RKO (cell line): Measurements from ENCODE around the gene KRTAP13-1.

Experiments used
- DNase-seq: peaks from one replicate; pipeline ENCODE4 v3.0.0-alpha.2; 2016; ENCODE audit warnings: low spot score

KRTAP13-1 gene, protein sequence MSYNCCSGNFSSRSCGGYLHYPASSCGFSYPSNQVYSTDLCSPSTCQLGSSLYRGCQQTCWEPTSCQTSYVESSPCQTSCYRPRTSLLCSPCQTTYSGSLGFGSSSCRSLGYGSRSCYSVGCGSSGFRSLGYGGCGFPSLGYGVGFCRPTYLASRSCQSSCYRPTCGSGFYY

DNA sequence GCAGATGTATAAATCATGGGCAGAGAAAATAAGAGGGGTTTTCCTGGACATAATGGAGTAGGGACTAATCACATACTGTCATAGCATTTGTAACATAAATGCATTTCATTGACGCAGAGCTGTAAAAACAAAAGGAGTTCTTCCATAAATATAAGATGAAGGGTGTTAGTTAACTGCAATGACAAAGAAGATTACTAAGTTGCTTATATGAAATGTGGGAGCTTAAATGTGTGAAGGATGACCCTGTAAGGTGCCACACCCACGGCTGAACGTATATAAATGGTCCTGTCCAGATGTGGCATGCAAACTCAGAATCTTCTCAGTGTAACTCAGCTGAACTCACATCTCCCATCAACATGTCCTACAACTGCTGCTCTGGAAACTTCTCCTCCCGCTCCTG, at the start of gene KRTAP13-1:
KRTAP13-1 (plus strand) TSS at position 301 of the 400 bp plus-strand sequence; CDS start at position 357, 56 bp downstream.
- DNase-seq, result no peak

DNA sequence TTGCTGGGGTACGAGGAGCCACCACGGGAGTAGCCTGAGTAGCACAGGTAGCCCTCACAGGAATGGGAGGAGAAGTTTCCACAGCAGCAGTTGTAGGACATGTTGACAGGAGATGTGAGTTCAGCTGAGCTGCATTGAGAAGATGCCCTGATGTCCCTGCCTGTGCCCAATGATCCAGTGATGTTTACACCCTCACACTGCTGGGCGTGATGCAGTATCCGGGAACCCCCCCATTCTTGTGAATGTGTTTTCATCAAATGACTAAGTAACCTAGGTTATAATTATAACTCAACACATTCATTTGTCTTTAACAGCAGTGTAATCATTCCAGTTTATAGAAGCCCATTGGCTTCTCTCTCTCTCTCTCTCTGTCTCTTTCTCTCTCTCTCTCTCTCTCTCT, 47.3 kb upstream of the KRTAP13-1 start, which contains the start of gene KRTAP23-1:
KRTAP23-1 (minus strand) TSS at position 101 of the 400 bp plus-strand sequence; CDS start at position 101, 0 bp downstream.
- no peak for DNase-seq

DNA sequence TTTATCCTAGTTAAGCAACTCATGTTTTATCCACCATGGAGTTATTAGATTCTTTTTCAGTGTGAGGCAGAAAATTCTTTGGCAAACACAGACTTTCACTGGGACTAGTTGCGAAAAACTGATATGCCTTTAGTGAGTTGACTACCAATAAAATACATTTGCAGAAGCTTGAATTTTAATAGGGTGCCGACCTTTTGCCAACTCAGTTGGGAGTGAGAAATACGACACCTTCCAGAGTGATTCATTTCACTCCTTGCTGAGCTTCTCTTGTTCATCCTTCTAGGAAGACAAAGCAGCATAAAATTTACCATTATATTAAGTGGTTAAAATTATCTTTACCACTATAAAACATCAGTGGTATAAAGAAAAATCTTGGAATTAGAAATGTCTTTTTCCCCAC, 46.3 kb upstream of the KRTAP13-1 start:
- DNase-seq, result peak; percentile 3

DNA sequence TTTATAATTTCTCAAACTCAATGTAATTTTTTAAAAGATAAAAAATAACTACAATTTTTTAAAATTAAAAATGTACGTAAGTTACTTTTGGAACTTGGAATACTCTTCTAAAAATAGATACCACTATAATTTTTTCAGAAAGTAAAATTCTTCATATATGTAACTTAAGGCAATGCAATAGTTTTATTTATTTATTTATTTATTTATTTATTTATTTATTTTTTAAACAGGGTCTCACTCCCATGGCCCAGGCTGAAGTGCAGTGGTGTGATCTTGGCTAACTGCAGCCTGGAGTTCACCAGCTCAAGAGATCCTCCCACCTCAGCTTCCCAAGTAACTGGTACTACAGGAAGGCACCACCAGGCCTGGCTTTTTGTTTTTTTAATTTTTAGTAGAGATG, 44.3 kb upstream of the KRTAP13-1 start:
- no peak for DNase-seq

DNA sequence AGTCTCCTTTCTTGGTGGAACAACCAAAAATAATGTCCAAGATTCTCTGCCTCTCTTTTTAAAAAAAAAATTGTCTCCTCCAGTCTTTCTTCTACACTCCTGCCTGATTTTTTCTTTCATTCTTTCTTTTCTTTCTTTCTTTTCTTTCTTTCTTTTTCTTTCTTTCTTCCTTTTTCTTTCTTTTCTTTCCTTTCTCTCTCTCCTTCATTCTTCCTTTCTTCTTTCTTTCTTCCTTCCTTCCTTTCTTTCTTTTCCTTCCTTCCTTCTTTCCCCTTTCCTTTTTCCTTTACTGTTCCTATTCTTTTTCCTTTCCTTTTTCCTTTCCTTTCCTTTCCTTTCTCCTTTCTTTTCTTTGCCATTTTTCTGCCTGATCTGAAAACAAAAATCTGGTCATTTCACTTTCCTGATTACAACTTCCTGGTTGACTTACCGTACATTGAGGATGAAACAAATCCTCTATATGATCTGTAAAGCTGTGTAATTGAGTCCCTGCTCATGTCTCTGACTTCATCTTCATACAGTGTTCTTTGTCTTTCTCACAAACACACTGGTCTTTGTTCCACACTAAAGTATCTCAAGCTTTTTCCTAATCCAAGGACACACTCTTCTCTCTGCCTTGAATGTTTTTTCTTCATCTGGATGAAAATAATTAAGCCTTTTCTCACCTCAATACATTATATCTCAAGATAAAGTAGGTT, 41.4 kb upstream of the KRTAP13-1 start:
- no peak for DNase-seq

DNA sequence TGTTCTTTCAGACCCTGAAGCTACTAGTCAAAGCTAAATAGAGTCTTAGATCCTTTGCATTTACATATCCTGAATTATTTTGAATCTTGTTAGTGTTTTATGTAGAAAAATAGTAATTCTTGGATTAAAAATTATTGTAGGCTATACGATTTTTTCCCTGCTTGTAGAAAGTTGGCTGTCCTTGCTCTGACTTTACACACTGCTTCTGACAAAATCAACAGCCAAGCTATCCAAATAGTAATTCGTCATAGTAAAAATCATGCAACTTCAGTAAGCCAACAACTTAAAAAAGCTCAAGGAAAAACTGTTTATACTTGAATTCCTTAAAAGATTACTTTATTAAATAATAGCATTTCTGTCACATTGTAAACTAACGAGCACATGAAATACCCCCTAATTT, 39.9 kb upstream of the KRTAP13-1 start:
- DNase-seq, result no peak

DNA sequence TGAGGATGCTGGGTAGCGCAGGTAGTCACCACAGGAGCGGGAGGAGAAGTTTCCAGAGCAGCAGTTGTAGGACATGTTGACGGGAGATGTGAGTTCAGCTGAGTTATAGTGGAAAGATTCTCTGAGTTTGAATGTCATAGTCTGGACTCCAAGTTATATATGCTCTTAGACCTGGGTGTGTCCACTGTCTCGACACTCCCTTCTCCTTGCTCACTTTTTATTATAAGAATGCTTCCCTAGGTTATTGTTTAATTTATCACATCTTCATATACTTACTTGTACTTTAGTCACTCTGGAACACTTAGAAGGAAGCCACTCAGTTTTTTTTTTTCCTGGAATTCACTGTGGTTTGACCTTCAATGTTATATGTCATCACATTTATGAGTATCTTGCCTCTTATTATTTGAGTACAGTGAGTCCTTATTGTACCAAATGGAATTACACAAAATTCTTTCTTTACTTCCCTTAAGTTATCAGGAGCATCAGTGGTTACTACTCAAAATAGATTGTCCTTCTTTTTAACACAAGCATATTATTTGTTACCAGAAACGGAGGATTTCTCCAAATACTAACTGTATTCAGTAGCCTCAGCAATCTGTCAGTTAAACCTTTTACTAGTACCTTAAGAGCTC, 23.6 kb upstream of the KRTAP13-1 start, which contains the start of gene KRTAP13-2:
KRTAP13-2 (minus strand) TSS at position 133 of the 632 bp plus-strand sequence; CDS start at position 75, 58 bp downstream.
- DNase-seq, result no peak

DNA sequence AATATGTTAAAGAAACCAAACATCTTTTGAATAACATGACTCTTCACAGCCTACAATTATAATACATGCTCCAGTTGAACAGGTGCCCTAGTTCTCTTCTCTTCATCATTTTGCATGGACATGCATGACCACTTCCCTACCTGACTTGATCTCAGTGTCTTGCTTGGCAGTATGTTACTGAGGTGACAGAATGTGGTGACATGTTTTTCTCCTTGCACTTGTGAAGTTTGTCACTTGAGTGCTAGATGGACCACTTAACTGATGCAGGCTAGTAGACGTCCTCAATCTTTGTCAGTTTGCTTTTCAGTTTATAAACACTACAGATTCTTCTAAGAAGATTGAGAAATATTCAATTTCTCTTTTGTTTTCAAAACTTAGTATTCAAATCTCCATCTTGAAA, 13.6 kb upstream of the KRTAP13-1 start:
- no peak for DNase-seq

DNA sequence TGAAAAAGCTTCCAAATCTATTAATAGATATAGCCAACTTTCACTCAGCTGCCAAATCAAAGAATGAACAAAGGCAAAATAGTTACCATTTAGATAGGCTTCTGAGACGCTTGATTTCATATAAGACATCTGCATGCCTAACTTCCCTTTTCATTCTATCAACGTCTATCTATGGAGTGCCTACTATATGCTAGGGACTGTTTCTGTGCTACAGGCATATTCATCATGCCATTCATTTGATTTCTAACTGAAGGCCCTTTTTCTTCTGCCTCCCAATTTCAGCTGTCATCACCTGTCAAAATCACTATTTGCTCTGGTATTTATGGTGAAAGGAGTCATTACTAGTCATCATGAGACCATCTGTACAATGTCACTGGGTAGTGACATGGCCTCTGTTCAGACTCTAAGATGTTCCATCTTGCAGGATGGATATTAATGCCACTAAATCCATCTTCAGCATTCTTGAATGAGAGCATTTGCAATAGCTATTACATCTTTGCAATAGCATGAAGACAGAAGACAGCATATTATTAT, 4.3 kb upstream of the KRTAP13-1 start:
- DNase-seq, result no peak

DNA sequence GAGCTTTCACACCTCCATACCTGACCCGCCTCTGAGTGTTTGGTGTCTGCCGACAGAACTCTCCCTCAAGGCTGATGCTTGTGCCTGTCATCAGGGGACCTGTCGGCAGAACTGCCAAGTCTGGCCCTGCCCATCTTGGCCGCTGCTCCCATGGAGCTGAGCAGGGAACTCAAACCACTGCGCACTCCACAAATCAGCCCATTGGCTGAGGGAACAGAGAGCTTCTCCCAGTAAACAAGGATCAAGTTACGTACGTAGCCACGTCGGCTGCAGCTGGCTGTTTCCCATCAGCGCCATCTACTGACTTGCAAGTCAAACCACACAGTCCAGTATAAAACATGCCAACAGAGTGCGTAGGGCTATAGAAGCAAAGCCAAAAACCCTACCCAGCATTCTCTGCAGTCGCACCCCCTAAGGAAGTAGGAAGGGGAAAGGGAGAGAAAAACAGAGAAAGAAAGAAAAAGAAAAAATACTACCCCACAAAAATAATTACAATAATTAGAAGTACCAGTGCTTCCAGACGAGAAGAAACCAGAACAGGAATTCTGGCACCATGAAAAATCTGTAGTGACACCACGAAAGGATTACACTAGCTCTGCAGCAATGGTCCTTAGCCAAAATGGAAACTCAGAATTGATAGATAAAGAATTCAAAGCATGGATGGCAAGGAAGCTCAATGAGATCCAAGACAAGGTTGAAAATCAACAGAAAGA, 13.1 kb downstream of the KRTAP13-1 start:
- DNase-seq, result peak; percentile 92

DNA sequence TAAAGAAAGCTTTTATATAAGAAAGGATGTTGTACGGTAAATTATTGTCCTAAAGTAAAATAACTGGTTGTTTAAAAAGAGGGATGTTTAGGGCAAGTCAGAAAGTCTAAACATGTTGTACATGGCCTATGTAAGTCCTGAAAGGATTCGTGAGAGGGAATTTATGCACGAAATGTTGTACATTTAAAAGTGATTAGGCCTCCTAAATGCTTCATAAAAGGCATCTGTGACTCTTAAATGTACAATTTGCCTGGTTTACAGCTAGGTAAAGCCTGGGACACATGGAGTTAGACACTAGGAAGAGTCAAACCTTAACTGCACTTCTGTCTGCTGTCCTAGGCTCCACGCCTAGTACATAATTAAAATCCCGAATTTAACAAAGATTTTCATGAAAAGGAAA, 20.2 kb downstream of the KRTAP13-1 start:
- DNase-seq, result no peak

DNA sequence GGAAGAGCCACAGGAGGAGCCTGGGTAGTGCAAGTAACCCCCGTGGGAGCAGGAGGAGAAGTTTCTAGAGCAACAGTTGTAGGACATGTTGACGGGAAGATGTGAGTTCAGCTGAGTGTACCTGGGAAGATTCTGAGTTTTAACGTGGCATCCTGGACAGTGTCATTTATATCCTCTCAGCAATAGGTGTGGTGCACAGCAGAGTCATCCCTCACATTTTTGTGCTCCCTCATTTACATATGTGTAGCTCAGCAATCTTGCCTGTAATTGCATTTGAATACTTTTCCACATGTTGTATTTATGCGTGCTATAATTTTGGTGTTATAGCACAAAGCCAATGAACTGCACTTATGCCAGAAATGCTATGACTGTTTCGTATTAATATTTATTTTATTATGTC, 30.0 kb downstream of the KRTAP13-1 start, which contains the start of gene KRTAP13-3:
KRTAP13-3 (minus strand) TSS at position 101 of the 400 bp plus-strand sequence; CDS start at position 87, 14 bp downstream.
- DNase-seq, result no peak

DNA sequence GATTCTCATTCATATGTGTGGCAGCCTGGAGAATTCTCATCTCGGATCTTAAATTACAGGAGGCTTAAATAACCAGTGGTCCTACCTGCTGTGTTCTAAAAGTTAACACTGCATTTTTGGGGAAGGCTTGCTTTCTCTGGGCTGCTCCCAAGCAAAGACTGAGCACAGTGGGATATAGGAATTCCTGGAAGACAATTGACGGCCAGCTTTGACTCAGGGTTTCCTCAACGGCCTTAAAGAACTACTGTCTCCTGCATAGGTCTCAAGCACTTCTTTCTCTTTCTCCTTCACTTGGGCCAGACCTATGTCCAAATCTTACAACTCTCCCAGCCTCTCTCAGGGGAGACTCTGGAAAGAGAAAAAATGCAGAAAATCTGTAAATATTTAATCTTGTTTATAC, 30.9 kb downstream of the KRTAP13-1 start:
- DNase-seq, result no peak

DNA sequence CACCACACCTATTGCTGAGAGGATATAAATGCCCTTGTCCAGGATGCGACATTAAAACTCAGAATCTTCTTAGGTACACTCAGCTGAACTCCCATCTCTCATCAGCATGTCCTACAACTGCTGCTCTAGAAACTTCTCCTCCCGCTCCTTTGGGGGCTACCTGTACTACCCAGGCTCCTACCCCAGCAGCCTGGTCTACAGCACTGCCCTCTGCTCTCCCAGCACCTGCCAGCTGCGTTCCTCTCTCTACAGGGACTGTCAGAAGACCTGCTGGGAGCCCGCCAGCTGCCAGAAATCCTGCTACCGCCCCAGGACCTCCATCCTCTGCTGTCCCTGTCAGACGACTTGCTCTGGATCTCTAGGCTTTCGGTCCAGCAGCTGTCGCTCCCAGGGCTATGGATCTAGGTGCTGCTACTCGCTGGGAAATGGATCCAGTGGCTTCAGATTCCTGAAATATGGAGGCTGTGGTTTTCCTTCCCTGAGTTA, 34.4 kb downstream of the KRTAP13-1 start, which contains the start of gene KRTAP13-4:
KRTAP13-4 (plus strand) TSS at position 51 of the 486 bp plus-strand sequence; CDS start at position 107, 56 bp downstream.
- no peak for DNase-seq

DNA sequence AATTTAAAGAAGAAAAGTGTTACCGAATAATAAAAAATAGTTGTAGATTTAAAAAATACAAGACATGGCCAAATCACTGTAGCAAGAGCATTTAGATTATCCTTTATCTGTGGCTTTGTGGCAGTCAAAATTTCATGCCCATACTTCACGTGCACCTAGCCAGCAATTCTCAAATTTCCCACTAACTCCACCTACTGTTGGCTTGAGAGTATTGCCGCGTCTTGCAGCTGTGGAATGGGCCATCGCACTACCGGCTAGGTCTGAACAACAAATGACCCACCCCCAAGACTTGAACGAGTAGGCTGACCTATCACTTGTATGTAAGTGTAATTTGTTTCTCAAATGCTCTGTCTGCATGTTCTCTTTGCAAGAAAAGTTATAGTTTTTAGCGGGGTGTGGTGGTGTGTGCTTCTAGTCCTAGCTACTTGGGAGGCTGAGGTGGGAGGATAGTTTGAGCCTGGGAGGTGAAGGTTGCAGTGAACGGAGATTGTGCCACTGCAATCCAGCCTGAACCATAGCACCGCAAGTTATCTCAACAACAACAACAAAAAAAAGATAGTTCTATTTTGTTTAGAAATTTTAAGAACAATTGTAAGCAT, 38.3 kb downstream of the KRTAP13-1 start:
- DNase-seq, result peak; percentile 62

DNA sequence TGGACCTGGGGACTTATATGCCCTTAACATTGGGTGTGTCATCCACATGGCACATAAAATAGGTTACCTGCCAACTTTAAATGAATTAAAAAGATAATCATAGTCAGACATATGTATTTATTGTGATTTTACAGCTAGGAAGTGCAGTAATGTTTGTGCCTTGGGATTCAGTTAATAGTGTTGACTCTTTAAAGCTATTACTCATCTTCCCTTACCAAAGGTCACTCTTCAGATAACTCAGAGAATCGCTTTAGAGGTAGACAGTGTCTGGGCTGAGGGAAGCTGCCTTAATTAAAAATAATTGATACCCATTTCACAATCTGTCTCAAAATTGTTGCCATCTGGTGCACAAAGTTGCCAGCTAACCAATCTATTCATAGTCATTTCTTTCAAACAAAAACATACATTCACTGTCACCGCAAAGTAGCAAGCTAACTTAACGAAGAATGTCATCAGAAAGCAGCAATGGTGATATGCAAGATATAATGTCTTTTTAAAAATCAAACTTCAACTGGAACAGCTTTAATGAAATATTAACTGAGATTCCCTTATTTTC, 41.3 kb downstream of the KRTAP13-1 start:
- DNase-seq, result no peak

DNA sequence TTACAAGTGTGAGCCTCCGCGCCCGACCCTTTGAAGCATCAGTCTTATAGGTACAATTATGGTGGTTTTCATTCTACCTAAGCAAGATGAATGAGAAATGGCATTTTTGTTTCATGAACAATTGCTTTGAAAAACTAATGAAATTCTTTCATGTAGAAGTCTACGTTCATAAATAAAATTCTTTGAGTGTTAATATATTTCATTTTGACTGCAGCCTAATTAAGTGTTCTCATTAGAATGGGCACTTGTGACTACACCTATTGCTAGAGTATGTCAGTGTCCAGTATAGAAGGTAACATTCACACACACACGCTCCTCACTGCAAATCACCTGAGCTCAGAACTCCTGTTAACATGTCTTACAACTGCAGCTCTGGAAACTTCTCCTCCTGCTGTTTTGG, 44.1 kb downstream of the KRTAP13-1 start, which contains the start of gene KRTAP15-1:
KRTAP15-1 (plus strand) TSS at position 301 of the 400 bp plus-strand sequence; CDS start at position 354, 53 bp downstream.
- DNase-seq, result no peak

DNA sequence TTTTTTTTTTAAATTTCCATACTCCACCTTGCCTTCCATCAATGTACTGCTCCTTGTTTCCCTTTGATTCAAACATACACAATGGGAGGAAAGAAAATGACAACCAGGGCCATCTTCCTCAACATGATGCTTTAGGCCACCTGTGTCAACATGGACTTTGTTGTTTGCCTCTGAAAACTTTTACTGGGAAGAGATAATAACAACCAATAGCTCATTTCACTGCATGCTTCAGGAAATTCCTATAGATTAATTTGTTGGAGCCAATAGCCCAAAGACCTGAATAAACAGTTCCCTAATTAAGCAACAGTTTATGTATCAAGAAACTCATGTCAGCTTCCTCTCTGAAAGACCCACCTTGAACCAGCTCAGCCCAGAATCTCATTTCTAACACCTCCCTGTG, 47.4 kb downstream of the KRTAP13-1 start:
- no peak for DNase-seq

DNA sequence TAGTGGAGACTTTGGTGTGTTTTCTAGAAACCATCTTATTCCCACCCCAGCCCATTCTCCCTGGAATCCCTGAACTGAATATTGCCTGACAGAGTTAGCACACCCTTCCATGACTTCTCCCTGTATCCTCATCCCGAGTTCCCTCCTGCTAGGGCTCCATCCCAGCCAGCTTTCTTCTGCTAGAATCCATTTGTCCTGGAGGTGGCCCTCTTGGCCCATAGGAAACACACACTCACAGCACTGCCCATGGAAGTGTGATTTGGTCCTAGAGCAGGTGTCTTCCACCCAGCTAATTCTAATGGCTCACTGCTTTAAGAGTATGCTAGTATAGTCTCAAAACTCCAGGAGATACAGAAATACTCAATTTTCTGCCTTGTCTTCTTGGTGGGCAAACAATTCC, 48.4 kb downstream of the KRTAP13-1 start:
- DNase-seq, result no peak
